Esophagus (tissue), 2 donors: ENCODE measurements around the gene RUNX2. TPM values are rescaled to one million over a fixed set of nuclear protein-coding genes. Genes with fewer than 3 reads are reported as not detected.
A peak's percentile ranks its signal among the peaks of the same experiment; 100 is the strongest.

Experiments used
- H3K27ac ChIP-seq, 2 donors: one replicate each; pipeline ENCODE4 v1.5.1; 2013; ENCODE audit warnings: low read depth in 2 of 2, mild to moderate bottlenecking in 2 of 2, inconsistent platforms in 1 of 2, low read length in 1 of 2, moderate library complexity in 1 of 2
- H3K27me3 ChIP-seq, 2 donors: one replicate each; pipeline ENCODE4 v1.6.1; 2013; ENCODE audit warnings: low read length in 2 of 2, control low read depth in 1 of 2, mild to moderate bottlenecking in 1 of 2; ENCODE audit not compliant: insufficient read depth in 2 of 2, control insufficient read depth in 1 of 2
- H3K36me3 ChIP-seq, 2 donors: one replicate each; pipeline ENCODE4 v1.6.1; 2013; ENCODE audit warnings: low read length in 1 of 2; ENCODE audit not compliant: control insufficient read depth in 2 of 2, insufficient read depth in 2 of 2
- H3K4me1 ChIP-seq, 2 donors: one replicate each; pipeline ENCODE4 v1.6.1; 2013; ENCODE audit warnings: low read length in 1 of 2; ENCODE audit not compliant: control insufficient read depth in 2 of 2, insufficient read depth in 2 of 2
- H3K4me3 ChIP-seq, 2 donors: one replicate each; pipeline ENCODE4 v1.5.1; 2013; ENCODE audit warnings: low read length in 2 of 2, mild to moderate bottlenecking in 2 of 2, low read depth in 1 of 2, moderate library complexity in 1 of 2
- H3K9me3 ChIP-seq, 2 donors: one replicate each; pipeline ENCODE4 v1.6.1; 2013; ENCODE audit warnings: mild to moderate bottlenecking in 2 of 2, low read depth in 1 of 2, low read length in 1 of 2, moderate library complexity in 1 of 2; ENCODE audit not compliant: control insufficient read depth in 2 of 2, insufficient read depth in 1 of 2
- WGBS, 2 donors: extraction: QIAGEN DNeasy Blood & Tissue Kit; methylation state at CpG; one replicate each; pipeline ENCODE4 v1.1.7; 2013; 5-methylcytosine and 5-hydroxymethylcytosine counted together
- polyA plus RNA-seq, 2 donors: library from polyadenylated mRNA; stranded (reverse); fragments of 200-250 nt; gene quantifications; one replicate each; pipeline ENCODE4 v1.2.3, GENCODE V29; 2013
- donor health status: healthy with polysubstance abuse.
- donor health status: Bipolar disorder and iron deficiency.

The RUNX2 gene
- polyA plus RNA-seq, 2 donors: 0.31 to 0.75 TPM

GRCh38 chr6:45437439-45437815 lies 109.3 kb downstream of the RUNX2 start:
- Histone ChIP-seq H3K9me3 (no peaks in the 10 kb centered on the region), H3K27ac (no peak overlapping the region), H3K27me3 (no peaks in the 10 kb centered on the region), H3K4me3 (no peak overlapping the region), H3K4me1 (no peaks in the 10 kb centered on the region), H3K36me3 (no peaks in the 10 kb centered on the region)
- 78% methylated on average over 3 of the region's 3 CpGs for WGBS, 2 donors

GRCh38 chr6:45438151-45438550 lies 110.0 kb downstream of the RUNX2 start:
- Histone ChIP-seq H3K36me3 (no peaks in the 10 kb centered on the region), H3K27me3 (no peaks in the 10 kb centered on the region), H3K4me1 (no peaks in the 10 kb centered on the region), H3K27ac (no peak overlapping the region), H3K9me3 (no peaks in the 10 kb centered on the region), H3K4me3 (no peak overlapping the region)
- WGBS, 2 donors: 74 to 84% methylated on average over 3 of the region's 3 CpGs

- Histone ChIP-seq H3K9me3 (no peaks in the 10 kb centered on the region), H3K4me1 (no peaks in the 10 kb centered on the region), H3K27me3 (no peaks in the 10 kb centered on the region), H3K36me3 (no peaks in the 10 kb centered on the region), H3K27ac (no peak overlapping the region), H3K4me3 (no peak overlapping the region)
- 45 to 50% methylated on average over 1 of the region's 1 CpG for WGBS, 2 donors
Measured at GRCh38 chr6:45438849-45439406, 110.8 kb downstream of the RUNX2 start.

GRCh38 chr6:45439459-45439858 lies 111.3 kb downstream of the RUNX2 start:
- Histone ChIP-seq H3K4me3 (no peak overlapping the region), H3K27ac (no peak overlapping the region), H3K9me3 (no peaks in the 10 kb centered on the region), H3K36me3 (no peaks in the 10 kb centered on the region), H3K4me1 (no peaks in the 10 kb centered on the region), H3K27me3 (no peaks in the 10 kb centered on the region)
- 85% methylated on average over 6 of the region's 6 CpGs for WGBS, 2 donors

GRCh38 chr6:45439861-45440388 lies 111.8 kb downstream of the RUNX2 start:
- H3K36me3 ChIP-seq: no peaks in the 10 kb centered on the region
- 94% methylated on average over 6 of the region's 6 CpGs for WGBS, 2 donors
- no peak overlapping the region for H3K27ac ChIP-seq

GRCh38 chr6:45441851-45442453 lies 113.8 kb downstream of the RUNX2 start:
- Histone ChIP-seq H3K27me3 (no peaks in the 10 kb centered on the region), H3K4me1 (peaks cover 0 to 2% of the 10 kb centered on the region in 2 donors), H3K27ac (no peak overlapping the region), H3K4me3 (no peak overlapping the region), H3K9me3 (no peaks in the 10 kb centered on the region), H3K36me3 (no peaks in the 10 kb centered on the region)
- 53 to 65% methylated on average over 6 of the region's 6 CpGs for WGBS, 2 donors

More at GRCh38 chr6:45439861-45440388, 111.8 kb downstream of the RUNX2 start:
- Histone ChIP-seq H3K9me3 (no peaks in the 10 kb centered on the region), H3K4me1 (no peaks in the 10 kb centered on the region), H3K4me3 (no peak overlapping the region), H3K27me3 (no peaks in the 10 kb centered on the region)

DNA sequence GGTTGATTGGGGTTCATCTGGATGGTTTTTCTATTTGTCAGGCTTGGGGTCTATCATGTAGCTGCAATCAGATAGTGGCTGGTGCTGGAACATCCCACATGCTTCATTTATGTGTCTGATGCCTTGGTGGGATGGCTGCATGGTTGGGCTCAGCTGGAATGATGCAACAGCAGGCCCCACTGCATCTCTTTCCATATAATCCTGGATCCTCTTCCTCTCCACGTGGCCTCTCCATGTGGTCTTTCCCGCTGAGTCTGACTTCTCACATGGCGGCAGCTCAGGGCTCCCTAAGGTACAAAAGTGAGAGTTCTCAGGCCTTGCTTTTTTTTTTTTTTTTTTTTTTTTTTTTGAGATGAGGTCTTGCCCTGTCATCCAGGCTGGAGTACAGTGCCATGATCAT lies 114.6 kb downstream of the RUNX2 start:
- Histone ChIP-seq H3K4me3 (no peak overlapping the region), H3K27ac (no peak overlapping the region), H3K4me1 (peaks cover 0 to 2% of the 10 kb centered on the region in 2 donors), H3K27me3 (no peaks in the 10 kb centered on the region), H3K36me3 (no peaks in the 10 kb centered on the region), H3K9me3 (no peaks in the 10 kb centered on the region)
- WGBS, 2 donors: 95% methylated on average over 3 of the region's 3 CpGs

GRCh38 chr6:45445364-45445748 lies 117.2 kb downstream of the RUNX2 start:
- Histone ChIP-seq H3K4me1 (peaks cover 0 to 2% of the 10 kb centered on the region in 2 donors), H3K27me3 (no peaks in the 10 kb centered on the region), H3K9me3 (no peaks in the 10 kb centered on the region), H3K27ac (peak overlapping the region in 1 of 2 donors; percentile 53), H3K4me3 (no peak overlapping the region), H3K36me3 (no peaks in the 10 kb centered on the region)
- WGBS, 2 donors: 5 to 12% methylated on average over 2 of the region's 2 CpGs

GRCh38 chr6:45445749-45446549 lies 117.8 kb downstream of the RUNX2 start:
- no peaks in the 10 kb centered on the region for H3K27me3 ChIP-seq
- peak overlapping the region; percentile 37 to 53 for H3K27ac ChIP-seq
- H3K36me3 ChIP-seq: no peaks in the 10 kb centered on the region
- no peak overlapping the region for H3K4me3 ChIP-seq
- 18% methylated on average over 9 of the region's 9 CpGs for WGBS, 2 donors
- H3K9me3 ChIP-seq: no peaks in the 10 kb centered on the region
- peaks cover 0 to 2% of the 10 kb centered on the region in 2 donors for H3K4me1 ChIP-seq
